ENCODE measurements around the gene ARMH4.

Gene ARMH4

GRCh38 chr14:57979376-57980048, 172.5 kb downstream of the ARMH4 start:
- no peaks in the 10 kb centered on the region for H3K9me3 ChIP-seq (ENCODE audit: insufficient read depth, low read length)
- TF ChIP-seq ZNF274 (IDR thresholded peaks at IDR 0.05; ENCODE audit: low read depth, low read length) = no peak
- no peak for TF ChIP-seq YY1 (IDR thresholded peaks at IDR 0.05; ENCODE audit: insufficient read depth, insufficient read length)
- TF ChIP-seq SUZ12 (IDR thresholded peaks at IDR 0.05; ENCODE audit: extremely low read depth, insufficient read depth, insufficient read length) = no peak
- no peak overlapping the region for H3K9ac ChIP-seq (ENCODE audit: insufficient read length, low read depth)
- no peak overlapping the region for H3K4me3 ChIP-seq (ENCODE audit: insufficient read length, low read depth)
- DNase-seq (ENCODE audit: low read depth, low spot score) = no peak
- H3K27me3 ChIP-seq (ENCODE audit: insufficient read depth, insufficient read length) = no peaks in the 10 kb centered on the region
- no peaks in the 10 kb centered on the region for H3K4me1 ChIP-seq (ENCODE audit: insufficient read depth, insufficient read length)
- H3K36me3 ChIP-seq (ENCODE audit: insufficient read depth, insufficient read length, low read length) = no peaks in the 10 kb centered on the region

GRCh38 chr14:57976701-57977100, 175.3 kb downstream of the ARMH4 start:
- no peaks in the 10 kb centered on the region for H3K9me3 ChIP-seq (ENCODE audit: insufficient read depth, low read length)
- no peak overlapping the region for H3K9ac ChIP-seq (ENCODE audit: insufficient read length, low read depth)
- H3K27me3 ChIP-seq (ENCODE audit: insufficient read depth, insufficient read length) = no peaks in the 10 kb centered on the region
- no peak for TF ChIP-seq YY1 (IDR thresholded peaks at IDR 0.05; ENCODE audit: insufficient read depth, insufficient read length)
- TF ChIP-seq ZNF274 (IDR thresholded peaks at IDR 0.05; ENCODE audit: low read depth, low read length) = no peak
- no peak for DNase-seq (ENCODE audit: low read depth, low spot score)
- H3K4me1 ChIP-seq (ENCODE audit: insufficient read depth, insufficient read length) = no peaks in the 10 kb centered on the region
- no peak overlapping the region for H3K4me3 ChIP-seq (ENCODE audit: insufficient read length, low read depth)
- H3K36me3 ChIP-seq (ENCODE audit: insufficient read depth, insufficient read length, low read length) = no peaks in the 10 kb centered on the region

- no peak overlapping the region for H3K9ac ChIP-seq (ENCODE audit: insufficient read length, low read depth)
- no peak overlapping the region for H3K4me3 ChIP-seq (ENCODE audit: insufficient read length, low read depth)
- no peak for DNase-seq (ENCODE audit: low read depth, low spot score)
- H3K9me3 ChIP-seq (ENCODE audit: insufficient read depth, low read length) = no peaks in the 10 kb centered on the region
- no peaks in the 10 kb centered on the region for H3K27me3 ChIP-seq (ENCODE audit: insufficient read depth, insufficient read length)
- no peaks in the 10 kb centered on the region for H3K4me1 ChIP-seq (ENCODE audit: insufficient read depth, insufficient read length)
- TF ChIP-seq YY1 (IDR thresholded peaks at IDR 0.05; ENCODE audit: insufficient read depth, insufficient read length) (no peak), ZNF274 (IDR thresholded peaks at IDR 0.05; ENCODE audit: low read depth, low read length) (no peak), SUZ12 (IDR thresholded peaks at IDR 0.05; ENCODE audit: extremely low read depth, insufficient read depth, insufficient read length) (no peak)
- no peaks in the 10 kb centered on the region for H3K36me3 ChIP-seq (ENCODE audit: insufficient read depth, insufficient read length, low read length)
Measured at GRCh38 chr14:57974896-57975295, 177.1 kb downstream of the ARMH4 start.

- Histone ChIP-seq H3K27me3 (ENCODE audit: insufficient read depth, insufficient read length) (no peaks in the 10 kb centered on the region), H3K4me1 (ENCODE audit: insufficient read depth, insufficient read length) (no peaks in the 10 kb centered on the region), H3K36me3 (ENCODE audit: insufficient read depth, insufficient read length, low read length) (no peaks in the 10 kb centered on the region), H3K9ac (ENCODE audit: insufficient read length, low read depth) (no peak overlapping the region), H3K9me3 (ENCODE audit: insufficient read depth, low read length) (no peaks in the 10 kb centered on the region), H3K4me3 (ENCODE audit: insufficient read length, low read depth) (no peak overlapping the region)
- no peak for DNase-seq (ENCODE audit: low read depth, low spot score)
- TF ChIP-seq ZNF274 (IDR thresholded peaks at IDR 0.05; ENCODE audit: low read depth, low read length) (no peak), YY1 (IDR thresholded peaks at IDR 0.05; ENCODE audit: insufficient read depth, insufficient read length) (no peak), SUZ12 (IDR thresholded peaks at IDR 0.05; ENCODE audit: extremely low read depth, insufficient read depth, insufficient read length) (no peak)
Measured at GRCh38 chr14:57970594-57970993, 181.4 kb downstream of the ARMH4 start.

GRCh38 chr14:57970175-57970574, 181.8 kb downstream of the ARMH4 start:
- Histone ChIP-seq H3K9ac (ENCODE audit: insufficient read length, low read depth) (no peak overlapping the region), H3K27me3 (ENCODE audit: insufficient read depth, insufficient read length) (no peaks in the 10 kb centered on the region), H3K36me3 (ENCODE audit: insufficient read depth, insufficient read length, low read length) (no peaks in the 10 kb centered on the region), H3K4me3 (ENCODE audit: insufficient read length, low read depth) (no peak overlapping the region), H3K4me1 (ENCODE audit: insufficient read depth, insufficient read length) (no peaks in the 10 kb centered on the region), H3K9me3 (ENCODE audit: insufficient read depth, low read length) (no peaks in the 10 kb centered on the region)
- TF ChIP-seq YY1 (IDR thresholded peaks at IDR 0.05; ENCODE audit: insufficient read depth, insufficient read length) = no peak
- TF ChIP-seq ZNF274 (IDR thresholded peaks at IDR 0.05; ENCODE audit: low read depth, low read length) = no peak
- no peak for TF ChIP-seq SUZ12 (IDR thresholded peaks at IDR 0.05; ENCODE audit: extremely low read depth, insufficient read depth, insufficient read length)
- no peak for DNase-seq (ENCODE audit: low read depth, low spot score)

GRCh38 chr14:57963071-57963470, 188.9 kb downstream of the ARMH4 start:
- H3K4me1 ChIP-seq (ENCODE audit: insufficient read depth, insufficient read length) = peaks cover 3% of the 10 kb centered on the region
- H3K4me3 ChIP-seq (ENCODE audit: insufficient read length, low read depth) = no peak overlapping the region
- DNase-seq (ENCODE audit: low read depth, low spot score) = no peak
- TF ChIP-seq ZNF274 (IDR thresholded peaks at IDR 0.05; ENCODE audit: low read depth, low read length) (no peak), SUZ12 (IDR thresholded peaks at IDR 0.05; ENCODE audit: extremely low read depth, insufficient read depth, insufficient read length) (no peak), YY1 (IDR thresholded peaks at IDR 0.05; ENCODE audit: insufficient read depth, insufficient read length) (no peak)
- no peak overlapping the region for H3K9ac ChIP-seq (ENCODE audit: insufficient read length, low read depth)
- no peaks in the 10 kb centered on the region for H3K36me3 ChIP-seq (ENCODE audit: insufficient read depth, insufficient read length, low read length)
- no peaks in the 10 kb centered on the region for H3K9me3 ChIP-seq (ENCODE audit: insufficient read depth, low read length)
- no peaks in the 10 kb centered on the region for H3K27me3 ChIP-seq (ENCODE audit: insufficient read depth, insufficient read length)

- H3K9ac ChIP-seq (ENCODE audit: insufficient read length, low read depth) = no peak overlapping the region
- H3K27me3 ChIP-seq (ENCODE audit: insufficient read depth, insufficient read length) = no peaks in the 10 kb centered on the region
- H3K36me3 ChIP-seq (ENCODE audit: insufficient read depth, insufficient read length, low read length) = no peaks in the 10 kb centered on the region
- DNase-seq (ENCODE audit: low read depth, low spot score) = peak; percentile 50
- H3K9me3 ChIP-seq (ENCODE audit: insufficient read depth, low read length) = no peaks in the 10 kb centered on the region
- no peak overlapping the region for H3K4me3 ChIP-seq (ENCODE audit: insufficient read length, low read depth)
- TF ChIP-seq YY1 (IDR thresholded peaks at IDR 0.05; ENCODE audit: insufficient read depth, insufficient read length) = no peak
- no peak for TF ChIP-seq ZNF274 (IDR thresholded peaks at IDR 0.05; ENCODE audit: low read depth, low read length)
- TF ChIP-seq SUZ12 (IDR thresholded peaks at IDR 0.05; ENCODE audit: extremely low read depth, insufficient read depth, insufficient read length) = no peak
- peaks cover 3% of the 10 kb centered on the region for H3K4me1 ChIP-seq (ENCODE audit: insufficient read depth, insufficient read length)
Measured at GRCh38 chr14:57962325-57963035, 189.5 kb downstream of the ARMH4 start.
